ENCODE measurements around the gene RXFP1.
A peak's percentile ranks its signal among the peaks of the same experiment; 100 is the strongest.
"Not testable (repeated sequence)": the region's sequence is repeated elsewhere in the genome, so short reads cannot be mapped to it uniquely, and the experiment has no call there.

The RXFP1 gene

DNA sequence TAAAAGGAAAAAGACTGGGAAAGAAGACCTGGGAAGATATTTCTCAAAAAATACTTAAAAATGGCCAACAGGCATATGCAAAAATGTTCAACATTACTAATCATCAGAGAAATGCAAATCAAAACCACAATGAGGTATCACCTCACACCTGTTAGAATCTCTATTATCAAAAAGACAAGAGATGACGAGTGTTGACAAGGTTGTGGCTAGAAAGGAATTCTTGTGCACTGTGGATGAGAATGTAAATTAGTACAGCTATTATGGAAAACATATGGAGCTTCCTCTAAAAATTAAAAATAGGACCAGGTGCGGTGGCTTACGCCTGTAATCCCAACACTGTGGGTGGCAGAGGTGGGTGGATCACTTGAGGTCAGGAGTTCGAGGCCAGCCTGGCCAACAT, 100.0 kb downstream of the RXFP1 start:
- no peak for DNase-seq

DNA sequence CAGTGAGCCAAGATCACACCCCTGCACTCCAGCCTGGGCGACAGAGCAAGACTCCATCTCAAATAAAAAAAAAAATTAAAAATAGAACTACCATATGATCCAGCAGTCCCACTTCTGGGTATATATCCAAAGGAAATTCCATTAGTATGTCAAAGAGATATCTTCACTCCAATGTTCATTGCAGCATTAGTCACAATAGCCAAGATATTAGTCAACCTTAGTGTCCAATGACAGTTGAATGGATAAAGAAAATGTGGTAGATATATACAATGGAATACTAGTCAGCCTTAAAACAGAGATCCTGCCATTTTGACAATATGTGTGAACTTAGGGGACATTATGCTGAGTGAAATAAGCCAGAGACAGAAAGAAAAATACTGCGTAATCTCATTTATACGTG, 100.6 kb downstream of the RXFP1 start:
- DNase-seq = no peak

GRCh38 chr4:158624889-158625478, 103.3 kb downstream of the RXFP1 start:
- DNase-seq = no peak

- no peak for DNase-seq
Measured at GRCh38 chr4:158625544-158625943, 103.9 kb downstream of the RXFP1 start.

GRCh38 chr4:158630893-158631292, 109.2 kb downstream of the RXFP1 start:
- no peak for DNase-seq

DNA sequence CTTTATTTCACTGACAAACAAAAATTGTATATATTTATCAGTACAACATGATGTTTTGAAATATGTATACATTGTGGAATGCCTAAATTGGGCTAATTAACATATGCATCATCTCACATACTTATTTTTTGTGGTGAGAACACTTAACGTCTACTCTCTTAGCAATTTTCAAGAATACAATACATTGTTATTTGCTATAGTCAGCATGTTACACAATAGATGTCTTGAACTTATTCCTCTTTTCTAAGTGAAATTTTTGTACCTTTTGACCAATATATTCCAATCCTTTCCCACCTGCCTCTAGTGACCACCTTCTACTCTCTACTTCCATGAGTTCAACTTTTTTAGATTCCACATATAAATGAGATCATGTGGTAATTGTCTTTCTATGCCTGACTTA, 114.9 kb downstream of the RXFP1 start:
- no peak for DNase-seq

DNA sequence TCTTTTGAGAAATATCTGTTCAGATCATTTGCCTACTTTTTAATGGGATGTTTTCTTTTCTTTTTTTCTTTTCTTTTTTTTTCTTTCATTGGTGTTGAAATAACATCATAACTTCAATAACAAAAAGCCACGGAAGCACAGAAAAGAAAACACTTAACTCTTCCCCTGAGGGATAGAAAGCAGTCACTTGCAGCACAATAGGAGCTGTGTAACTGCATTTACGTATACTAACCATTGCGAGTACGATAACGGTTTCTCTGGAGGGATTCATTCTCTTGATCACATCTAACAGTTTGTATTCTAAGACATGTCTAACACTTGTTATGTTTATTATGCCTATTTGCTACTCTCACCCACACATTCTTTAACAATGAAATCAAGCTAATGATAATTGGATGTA, 122.7 kb downstream of the RXFP1 start:
- no peak for DNase-seq

DNA sequence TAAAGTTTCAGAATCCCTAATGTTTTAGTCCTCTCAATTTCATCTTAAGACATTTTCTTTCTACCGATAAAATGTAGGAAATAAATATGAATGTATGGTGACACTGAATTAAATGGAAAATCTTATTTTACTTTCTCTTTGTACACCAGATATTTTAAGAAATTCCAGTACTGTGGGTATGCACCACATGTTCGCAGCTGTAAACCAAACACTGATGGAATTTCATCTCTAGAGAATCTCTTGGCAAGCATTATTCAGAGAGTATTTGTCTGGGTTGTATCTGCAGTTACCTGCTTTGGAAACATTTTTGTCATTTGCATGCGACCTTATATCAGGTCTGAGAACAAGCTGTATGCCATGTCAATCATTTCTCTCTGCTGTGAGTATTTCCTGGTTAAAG, 123.1 kb downstream of the RXFP1 start:
- DNase-seq = no peak

- DNase-seq = no peak
Measured at GRCh38 chr4:158649111-158649680, 127.5 kb downstream of the RXFP1 start.

DNA sequence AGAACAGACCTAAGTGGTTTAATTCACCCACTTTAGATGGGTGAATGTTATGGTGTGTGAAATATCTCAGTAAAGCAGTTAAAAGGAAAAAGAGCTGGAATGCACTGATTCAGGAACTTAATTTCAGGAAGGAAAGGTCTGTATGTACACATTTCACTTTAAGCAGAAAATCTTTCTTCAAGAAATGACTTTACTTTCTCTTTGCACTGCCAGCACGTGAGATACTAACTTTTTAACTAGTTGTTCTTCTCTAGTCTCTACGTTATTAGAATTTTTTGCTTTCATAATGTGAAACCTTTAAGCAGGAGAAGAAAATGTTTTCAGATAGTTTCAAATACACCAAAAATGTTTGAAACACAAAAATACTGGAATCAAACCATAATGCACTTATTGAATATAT, 131.2 kb downstream of the RXFP1 start:
- DNase-seq = no peak

DNA sequence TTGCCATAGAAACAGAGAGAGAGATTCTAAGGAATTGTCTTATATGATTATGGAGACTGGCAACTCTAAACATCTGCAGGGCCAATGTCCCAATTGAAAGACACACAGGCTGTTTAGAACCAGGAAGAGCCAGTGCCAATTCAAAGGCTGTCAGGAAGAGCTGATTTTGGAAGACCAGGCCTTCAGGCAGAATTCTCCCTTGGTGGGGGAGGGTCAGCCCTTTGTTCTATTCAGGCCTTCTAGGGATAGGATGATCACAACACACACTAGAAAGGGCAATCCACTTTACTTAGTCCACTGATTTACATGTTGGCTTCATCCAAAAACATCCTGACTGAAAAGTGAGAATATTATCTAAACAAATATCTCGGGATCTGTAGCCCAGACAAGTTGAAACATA, 134.8 kb downstream of the RXFP1 start:
- DNase-seq = no peak

DNA sequence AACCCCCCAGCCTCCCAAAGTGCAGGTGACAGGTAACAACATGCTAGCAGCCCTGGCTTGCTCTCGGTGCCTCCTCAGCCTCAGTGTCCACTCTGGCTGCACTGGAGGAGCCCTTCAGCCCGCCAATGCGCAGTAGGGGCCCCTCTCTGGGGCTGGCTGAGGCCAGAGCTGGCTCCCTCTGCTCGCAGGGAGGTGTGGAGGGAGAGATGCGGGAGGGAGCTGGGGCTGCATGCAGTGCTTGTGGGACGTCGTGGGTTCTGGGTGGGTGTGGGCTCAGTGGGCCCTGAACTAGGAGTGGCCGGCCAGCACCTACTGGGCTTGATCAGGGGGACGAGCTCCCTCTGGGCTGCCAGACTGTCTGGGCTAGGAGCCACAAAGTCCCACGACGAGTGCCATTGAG, 135.6 kb downstream of the RXFP1 start:
- no peak for DNase-seq

DNA sequence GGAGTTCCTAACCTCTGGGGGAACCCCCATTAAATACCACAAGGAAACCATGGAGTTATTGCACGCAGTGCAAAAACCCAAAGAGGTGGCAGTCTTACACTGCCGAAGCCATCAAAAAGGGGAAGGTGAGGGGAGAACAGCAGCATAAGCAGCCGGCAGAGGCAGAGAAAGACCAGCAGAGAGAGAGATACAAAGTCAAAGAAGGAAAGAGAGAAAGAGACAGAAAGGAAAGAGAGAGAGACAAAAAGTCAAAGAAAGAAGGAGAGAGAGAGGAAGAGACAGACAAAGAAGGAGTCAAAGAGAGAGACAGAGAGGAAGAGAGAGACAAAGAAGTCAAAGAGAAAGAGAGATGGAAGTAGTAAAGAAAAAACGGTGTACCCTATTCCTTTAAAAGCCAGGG, 141.6 kb downstream of the RXFP1 start:
- DNase-seq = not testable (repeated sequence)

GRCh38 chr4:158663707-158664625, 142.3 kb downstream of the RXFP1 start:
- not testable (repeated sequence) for DNase-seq

DNA sequence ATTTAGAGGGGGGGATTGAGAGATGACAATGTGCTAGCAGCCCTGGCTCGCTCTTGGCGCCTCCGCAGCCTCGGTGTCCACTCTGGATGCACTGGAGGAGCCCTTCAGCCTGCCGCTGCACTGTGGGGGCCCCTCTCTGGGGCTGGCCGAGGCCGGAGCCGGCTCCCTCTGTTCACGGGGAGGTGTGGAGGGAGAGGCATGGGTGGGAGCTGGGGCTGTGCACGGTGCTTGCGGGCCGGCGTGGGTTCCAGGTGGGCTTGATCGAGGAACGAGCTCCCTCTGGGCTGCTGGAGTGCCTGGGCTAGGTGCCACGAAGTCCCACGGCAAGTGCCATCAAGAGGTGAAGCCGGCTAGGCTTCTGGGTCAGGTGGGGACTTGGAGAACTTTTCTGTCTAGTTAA, 143.1 kb downstream of the RXFP1 start:
- no peak for DNase-seq

GRCh38 chr4:158666892-158667291, 145.2 kb downstream of the RXFP1 start:
- no peak for DNase-seq

DNA sequence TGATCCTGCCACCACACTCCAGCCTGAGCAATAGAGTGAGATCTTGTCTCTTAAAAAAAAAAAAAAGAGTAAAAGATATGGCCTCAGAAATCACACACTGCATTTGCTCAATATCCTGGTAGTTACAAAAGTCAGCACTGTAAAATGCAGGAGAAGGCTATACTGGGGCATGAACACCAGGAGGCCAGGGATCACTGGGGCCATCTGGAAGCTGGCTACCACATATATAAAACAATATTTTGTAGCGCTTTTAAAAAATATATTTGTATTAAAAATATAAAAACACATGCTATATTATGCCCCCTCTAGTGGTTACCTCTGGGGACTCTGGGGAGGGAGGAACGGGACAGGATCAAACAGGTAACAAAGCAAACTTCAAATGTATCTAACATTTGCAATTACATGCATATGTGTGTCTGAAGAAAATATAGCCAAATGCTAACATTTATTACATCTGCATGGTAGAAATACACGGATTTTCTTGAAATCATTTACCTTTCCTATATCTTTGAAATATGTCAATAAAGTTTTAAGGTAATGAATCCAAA, 146.0 kb downstream of the RXFP1 start:
- DNase-seq = peak; percentile 21

DNA sequence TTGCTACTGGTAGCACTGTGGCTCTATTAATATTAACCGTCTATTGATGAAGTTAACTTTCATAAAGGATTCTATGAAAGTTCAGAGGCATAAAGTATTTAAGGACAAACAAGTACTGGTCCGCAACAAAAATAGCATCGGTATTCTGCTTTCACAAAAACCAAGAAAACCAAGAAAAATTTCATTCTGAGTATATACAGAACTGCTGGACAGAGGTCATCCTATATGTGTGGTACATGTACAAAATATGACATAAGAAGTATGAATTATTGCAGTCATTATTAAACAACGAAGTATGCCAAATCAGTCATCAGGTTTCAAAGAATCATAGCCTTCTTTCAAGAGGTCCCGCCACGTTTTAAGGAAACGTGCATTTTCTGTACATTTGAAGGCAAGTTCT, 147.6 kb downstream of the RXFP1 start:
- DNase-seq = no peak

DNA sequence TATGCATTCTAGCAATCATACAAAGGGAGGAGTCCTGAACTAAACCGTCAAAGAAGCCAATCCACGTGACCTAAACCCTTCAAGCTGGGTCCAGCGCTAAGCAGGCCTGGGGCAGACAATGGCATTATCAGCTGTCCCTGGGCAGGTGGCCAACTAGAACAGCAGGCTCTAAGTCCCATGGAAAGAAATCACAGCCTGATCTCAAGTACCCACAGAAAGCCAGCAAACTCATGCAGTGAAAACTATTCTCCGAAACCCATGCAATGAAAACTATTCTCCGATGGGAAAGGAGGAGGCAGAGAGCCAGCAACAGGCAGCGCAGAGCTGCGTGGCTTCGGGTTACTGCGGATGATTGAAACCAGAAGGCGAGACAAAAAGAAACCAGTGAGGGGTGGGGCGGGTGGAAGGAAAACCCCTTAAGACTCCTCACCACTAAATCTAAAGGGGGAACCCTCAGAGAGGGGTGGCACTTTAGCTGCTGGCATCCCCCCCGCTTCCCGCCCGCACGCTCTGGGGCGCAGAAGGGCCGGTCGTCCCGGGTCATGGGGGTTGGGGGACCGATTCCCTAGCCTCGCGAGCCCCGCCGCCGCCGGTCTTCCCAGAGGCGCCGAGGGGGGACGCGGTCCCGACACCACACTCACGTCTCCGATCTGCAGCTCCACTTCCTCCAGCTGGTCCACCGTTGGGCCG, 149.4 kb downstream of the RXFP1 start:
- peak; percentile 66 for DNase-seq

DNA sequence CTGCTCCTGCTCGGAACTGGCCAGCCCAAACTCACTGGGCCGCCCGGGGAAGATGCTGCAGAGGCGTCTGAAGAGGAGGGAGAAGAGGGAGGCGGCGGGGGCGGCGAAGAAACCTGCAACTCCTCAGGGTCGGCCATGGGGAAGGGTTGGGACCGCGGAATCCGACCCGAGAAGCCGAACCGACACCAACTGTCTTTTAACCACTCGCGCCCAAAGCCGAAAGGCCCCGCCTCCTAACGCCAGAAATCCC, 149.9 kb downstream of the RXFP1 start, which contains the start of gene C4orf46:
Gene C4orf46, minus strand, starts transcription at position 223 of the 250 bp plus-strand sequence. Its CDS starts 86 bp downstream, at position 137.
- no peak for DNase-seq

DNA sequence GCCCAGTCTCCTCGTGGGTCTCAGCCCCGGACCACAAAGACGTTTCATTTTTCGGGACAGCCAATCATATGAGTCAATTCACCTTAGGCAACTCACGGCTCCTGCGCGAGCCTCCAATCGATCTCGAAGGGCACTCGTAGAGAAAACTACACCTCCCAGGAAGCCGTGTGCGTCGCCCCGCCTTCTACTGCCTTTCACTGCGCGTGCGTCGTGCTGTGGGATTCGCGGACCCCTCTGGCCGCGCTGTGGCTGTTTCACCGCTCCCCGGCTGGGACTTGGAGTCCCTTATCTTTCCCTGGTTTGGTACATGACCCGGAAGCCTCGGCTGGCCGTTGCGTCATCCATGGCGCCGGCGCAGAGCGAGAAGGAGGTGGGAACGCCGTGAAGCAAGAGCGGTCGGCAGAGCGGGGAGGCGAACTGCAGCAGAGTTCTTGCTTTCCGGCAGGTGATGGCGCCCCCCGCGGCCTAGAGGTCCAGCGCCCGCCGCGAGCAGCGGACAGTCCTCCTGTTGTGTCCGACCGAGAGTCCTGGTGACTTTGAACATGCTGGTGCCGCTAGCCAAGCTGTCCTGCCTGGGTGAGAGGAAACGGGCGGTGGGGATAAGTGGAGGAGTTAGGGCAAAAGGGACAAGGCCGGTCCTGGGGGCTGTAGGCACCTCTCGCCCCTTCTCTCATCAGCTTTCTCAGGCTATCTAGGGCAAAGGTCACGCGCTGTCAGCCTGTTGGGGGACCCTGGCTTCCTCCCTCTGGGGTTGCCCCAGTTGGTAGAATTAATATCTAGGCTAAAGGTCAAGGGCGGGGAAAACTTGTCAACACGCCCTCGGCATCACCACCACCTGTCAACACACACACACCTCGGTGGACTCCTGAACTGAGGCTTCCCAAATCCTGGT, 150.5 kb downstream of the RXFP1 start, which contains the start of gene ETFDH:
Gene ETFDH, plus strand, starts transcription at position 382 of the 892 bp plus-strand sequence. Its CDS starts 161 bp downstream, at position 543.
- DNase-seq = peak; percentile 99

DNA sequence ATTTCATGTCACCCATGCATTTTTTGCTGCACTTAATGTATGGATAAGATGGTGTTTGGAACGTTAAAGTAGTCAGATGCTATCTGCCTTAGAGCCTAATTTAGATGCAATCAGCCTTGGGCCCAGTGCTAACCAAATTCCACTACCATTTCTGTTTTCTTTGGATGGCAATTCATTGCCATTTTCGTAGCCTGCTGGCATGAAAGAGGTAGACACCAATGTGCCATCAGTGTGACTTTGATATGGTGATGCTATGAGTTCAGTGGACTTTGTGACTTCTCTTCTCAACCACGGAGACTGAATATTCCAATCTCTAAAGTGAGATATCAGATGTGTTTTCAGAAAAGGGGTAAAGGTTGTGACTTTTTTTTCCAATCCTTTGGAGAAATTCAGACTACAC, 152.0 kb downstream of the RXFP1 start:
- DNase-seq = no peak

Data from stimulated activated CD4-positive, alpha-beta T cell treated with anti-CD3 and anti-CD28 coated beads, Interleukin-4, amount 100 ng/mL, for 24 hours (primary cell).